Iris pigment epithelial cell (primary cell): ENCODE data around the gene SPATA12.

Experiments
- DNase-seq: peaks from one replicate; pipeline ENCODE4 v3.0.0-alpha.2; 2011; ENCODE audit warnings: low read depth

The SPATA12 gene

GRCh38 chr3:57053122-57053521 is 7.3 kb upstream of the SPATA12 start:
- no peak for DNase-seq

- no peak for DNase-seq
Observed at GRCh38 chr3:57057351-57057750, 3.1 kb upstream of the SPATA12 start.

GRCh38 chr3:57059411-57059810 is 1.1 kb upstream of the SPATA12 start:
- no peak for DNase-seq

GRCh38 chr3:57061556-57061955 is 1.1 kb downstream of the SPATA12 start:
- DNase-seq: no peak

GRCh38 chr3:57062101-57062631 is 1.7 kb downstream of the SPATA12 start:
- DNase-seq: no peak

- no peak for DNase-seq
Observed at GRCh38 chr3:57063032-57063431, 2.6 kb downstream of the SPATA12 start.

GRCh38 chr3:57064001-57064400 is 3.5 kb downstream of the SPATA12 start:
- no peak for DNase-seq

- DNase-seq: no peak
Observed at GRCh38 chr3:57064572-57064971, 4.1 kb downstream of the SPATA12 start.

GRCh38 chr3:57065588-57065987 is 5.1 kb downstream of the SPATA12 start:
- DNase-seq: peak; percentile 79

- no peak for DNase-seq
Observed at GRCh38 chr3:57066471-57066870, 6.0 kb downstream of the SPATA12 start.

GRCh38 chr3:57068437-57069089 is 8.1 kb downstream of the SPATA12 start:
- peak; percentile 89 for DNase-seq

- DNase-seq: no peak
Observed at GRCh38 chr3:57069503-57069902, 9.0 kb downstream of the SPATA12 start.

GRCh38 chr3:57073628-57074027 is 13.2 kb downstream of the SPATA12 start:
- DNase-seq: no peak

- DNase-seq: no peak
Observed at GRCh38 chr3:57074135-57074534, 13.7 kb downstream of the SPATA12 start.

- DNase-seq: no peak
Observed at GRCh38 chr3:57076422-57076951, 16.0 kb downstream of the SPATA12 start.

GRCh38 chr3:57077630-57078343 is 17.3 kb downstream of the SPATA12 start:
- DNase-seq: no peak

- peak; percentile 45 for DNase-seq
Observed at GRCh38 chr3:57078344-57078634, 17.8 kb downstream of the SPATA12 start.

GRCh38 chr3:57078635-57079473 is 18.4 kb downstream of the SPATA12 start:
- no peak for DNase-seq

GRCh38 chr3:57079474-57079831 is 19.0 kb downstream of the SPATA12 start:
- no peak for DNase-seq

- no peak for DNase-seq
Observed at GRCh38 chr3:57080171-57080570, 19.7 kb downstream of the SPATA12 start.

GRCh38 chr3:57081173-57081572 is 20.7 kb downstream of the SPATA12 start:
- no peak for DNase-seq

GRCh38 chr3:57082481-57082880 is 22.0 kb downstream of the SPATA12 start:
- DNase-seq: no peak
